ENCODE measurements around the gene SLC34A3.

Gene SLC34A3

DNA sequence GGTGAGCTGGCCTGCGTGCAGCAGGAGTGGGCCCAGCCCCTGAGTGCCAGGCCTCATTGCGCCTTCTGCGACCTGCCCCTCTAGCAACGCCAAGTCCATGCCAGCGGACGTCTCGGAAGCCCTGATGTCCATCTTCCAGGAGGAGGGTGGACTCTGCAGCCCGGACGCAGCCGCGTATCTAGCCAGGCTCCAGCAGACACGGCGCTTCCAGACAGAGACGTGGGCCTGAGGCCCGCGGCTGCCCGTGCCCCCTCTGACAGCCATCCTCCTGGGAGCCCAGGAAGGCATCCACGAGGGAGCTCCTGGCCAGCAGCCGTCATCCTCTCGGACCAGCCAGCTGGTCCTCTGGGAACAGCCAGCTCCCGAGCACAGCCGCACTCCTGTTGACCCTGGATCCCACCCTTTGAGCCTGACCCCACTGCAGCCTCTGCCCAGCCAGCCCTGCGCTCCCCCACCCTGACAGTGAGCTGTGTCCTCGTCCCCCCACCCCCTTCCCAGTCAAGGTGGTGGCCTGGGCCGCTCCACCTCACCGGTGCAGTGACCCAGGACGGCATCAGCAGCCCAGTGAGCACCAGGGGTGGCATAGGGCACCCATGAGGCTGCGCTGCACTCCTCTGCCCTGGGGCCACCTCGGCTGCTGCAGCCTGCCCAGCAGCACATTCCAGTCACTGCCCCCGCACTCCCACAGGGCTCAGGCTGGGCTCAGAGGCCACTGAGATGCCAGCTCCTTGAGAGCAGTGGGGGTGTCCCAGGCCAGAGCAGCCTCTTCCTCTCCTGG is 14.3 kb upstream of the SLC34A3 start:
- no peak for DNase-seq (ENCODE audit: extremely low spot score, insufficient read length, low read depth)
- FAIRE-seq = no peak

DNA sequence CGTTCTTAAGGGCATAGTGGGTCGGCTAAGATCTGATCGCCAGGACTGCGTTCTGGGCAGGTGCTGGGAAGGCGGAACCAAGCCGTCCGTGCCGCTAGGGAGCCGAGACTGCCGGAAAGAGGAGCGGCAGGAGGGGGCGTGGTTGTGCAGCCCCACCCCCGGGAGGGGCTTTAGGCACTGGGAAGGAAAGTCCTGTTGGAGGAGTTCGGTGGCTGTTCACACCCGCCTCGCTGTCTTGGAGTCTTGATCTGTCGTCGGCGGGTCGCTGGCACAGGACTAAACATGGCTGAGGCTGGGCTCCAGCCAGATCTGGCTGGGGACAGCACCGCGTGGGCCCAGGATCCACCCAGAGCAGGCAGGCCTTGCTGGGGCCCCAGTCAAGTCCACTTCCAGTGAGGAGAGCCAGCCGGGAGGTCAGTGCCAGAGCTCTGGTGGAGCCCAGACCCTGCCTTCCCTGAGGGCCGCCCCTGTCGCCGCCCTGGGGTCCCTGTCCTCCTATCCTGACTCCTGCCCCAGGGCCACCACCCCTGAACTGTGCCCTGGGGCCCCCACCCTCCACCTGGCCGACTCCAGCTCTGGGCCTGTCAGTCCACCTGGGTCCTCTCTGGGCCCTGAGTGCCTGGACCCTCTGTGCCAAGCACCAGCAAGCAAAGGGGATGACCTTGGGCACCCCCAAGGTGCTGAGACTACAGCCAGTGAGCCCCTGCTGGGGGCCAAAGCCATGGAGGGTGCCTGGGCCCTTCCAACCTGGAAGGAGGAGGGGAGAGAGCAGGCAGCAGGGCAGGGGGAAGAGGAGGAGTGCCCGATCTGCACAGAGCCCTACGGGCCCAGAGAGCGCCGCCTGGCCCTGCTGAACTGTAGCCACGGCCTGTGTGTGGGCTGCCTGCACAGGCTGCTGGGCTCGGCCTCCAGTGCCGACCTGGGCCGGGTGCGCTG is 13.2 kb upstream of the SLC34A3 start:
- no peak for DNase-seq (ENCODE audit: extremely low spot score, insufficient read length, low read depth)
- no peak for FAIRE-seq

DNA sequence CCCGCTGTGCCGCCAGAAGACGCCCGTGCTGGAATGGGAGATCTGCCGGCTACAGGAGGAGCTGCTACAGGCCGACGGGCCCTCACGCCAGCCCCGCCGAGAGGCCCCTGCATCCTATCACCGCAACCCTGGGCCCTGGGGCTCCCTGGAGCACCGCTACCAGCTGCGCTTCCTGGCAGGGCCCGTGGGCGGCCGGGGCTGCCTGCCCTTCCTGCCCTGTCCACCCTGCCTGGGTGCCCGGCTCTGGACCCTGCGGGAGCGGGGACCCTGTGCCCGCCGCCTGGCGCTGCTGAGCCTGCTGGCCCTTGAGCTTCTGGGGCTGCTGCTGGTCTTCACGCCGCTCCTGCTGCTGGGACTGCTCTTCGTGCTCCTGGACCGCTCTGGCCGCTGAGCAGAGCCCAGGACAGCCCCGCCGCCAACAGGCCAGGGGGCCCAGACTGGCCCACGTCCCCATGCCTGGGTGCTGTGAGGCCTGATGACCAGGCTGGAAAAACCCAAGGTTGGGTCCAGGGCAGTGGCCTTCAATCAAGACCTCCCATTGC is 12.4 kb upstream of the SLC34A3 start:
- no peak for DNase-seq (ENCODE audit: extremely low spot score, insufficient read length, low read depth)
- no peak for FAIRE-seq

DNA sequence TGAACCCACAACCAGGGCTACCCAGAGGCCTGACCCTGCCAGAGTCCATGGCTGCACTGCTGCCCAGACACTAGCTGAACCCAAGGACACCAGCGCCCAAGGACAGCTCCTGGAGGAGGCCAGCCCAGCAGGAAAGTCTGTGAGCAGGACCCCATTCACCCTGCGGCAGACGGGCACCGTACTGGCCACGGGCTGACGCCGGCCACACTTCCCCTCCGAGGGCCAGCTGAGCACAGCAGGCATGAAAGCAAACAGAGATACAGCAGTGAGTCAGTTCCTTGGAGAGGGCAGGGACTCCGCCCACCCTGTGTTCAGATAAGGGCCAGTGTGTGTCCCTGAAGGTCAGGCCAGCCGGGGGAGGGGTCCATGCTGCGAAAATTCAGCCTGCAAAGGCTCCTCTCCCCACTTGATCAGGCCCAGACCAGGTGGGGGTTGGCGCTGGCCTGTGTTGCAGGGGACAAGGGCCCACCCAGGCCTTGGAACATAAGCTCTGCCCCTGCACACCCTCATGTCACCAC is 11.9 kb upstream of the SLC34A3 start:
- DNase-seq (ENCODE audit: extremely low spot score, insufficient read length, low read depth) (no peak), FAIRE-seq (no peak)

DNA sequence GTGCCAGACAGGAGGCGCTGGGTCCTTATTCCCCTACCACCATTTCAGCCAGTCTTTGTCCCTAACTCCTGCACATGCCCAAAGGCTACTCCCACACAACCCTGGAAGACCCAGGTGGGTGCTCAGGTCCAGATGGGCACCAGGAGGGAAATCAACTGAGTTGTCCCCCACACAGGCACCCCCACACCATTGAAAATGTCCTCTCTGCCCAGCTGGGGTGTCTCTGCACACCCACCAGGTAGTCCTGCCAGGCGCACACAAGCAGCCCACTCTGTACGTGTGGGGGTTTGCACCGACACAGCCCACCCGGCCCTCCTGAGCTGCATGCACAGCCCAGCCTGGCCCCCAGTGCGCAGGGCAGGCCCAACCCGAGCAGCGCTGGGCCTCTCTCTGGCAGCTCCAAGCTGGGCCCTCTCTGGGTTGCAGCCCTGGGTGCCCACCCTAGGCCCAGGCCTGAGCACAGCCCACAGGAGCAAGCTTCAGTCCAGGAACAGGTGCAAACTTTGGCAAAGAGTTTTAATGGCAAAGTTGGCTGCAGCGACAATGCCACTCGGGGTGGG is 10.9 kb upstream of the SLC34A3 start:
- DNase-seq (ENCODE audit: extremely low spot score, insufficient read length, low read depth) (no peak), FAIRE-seq (no peak)

DNA sequence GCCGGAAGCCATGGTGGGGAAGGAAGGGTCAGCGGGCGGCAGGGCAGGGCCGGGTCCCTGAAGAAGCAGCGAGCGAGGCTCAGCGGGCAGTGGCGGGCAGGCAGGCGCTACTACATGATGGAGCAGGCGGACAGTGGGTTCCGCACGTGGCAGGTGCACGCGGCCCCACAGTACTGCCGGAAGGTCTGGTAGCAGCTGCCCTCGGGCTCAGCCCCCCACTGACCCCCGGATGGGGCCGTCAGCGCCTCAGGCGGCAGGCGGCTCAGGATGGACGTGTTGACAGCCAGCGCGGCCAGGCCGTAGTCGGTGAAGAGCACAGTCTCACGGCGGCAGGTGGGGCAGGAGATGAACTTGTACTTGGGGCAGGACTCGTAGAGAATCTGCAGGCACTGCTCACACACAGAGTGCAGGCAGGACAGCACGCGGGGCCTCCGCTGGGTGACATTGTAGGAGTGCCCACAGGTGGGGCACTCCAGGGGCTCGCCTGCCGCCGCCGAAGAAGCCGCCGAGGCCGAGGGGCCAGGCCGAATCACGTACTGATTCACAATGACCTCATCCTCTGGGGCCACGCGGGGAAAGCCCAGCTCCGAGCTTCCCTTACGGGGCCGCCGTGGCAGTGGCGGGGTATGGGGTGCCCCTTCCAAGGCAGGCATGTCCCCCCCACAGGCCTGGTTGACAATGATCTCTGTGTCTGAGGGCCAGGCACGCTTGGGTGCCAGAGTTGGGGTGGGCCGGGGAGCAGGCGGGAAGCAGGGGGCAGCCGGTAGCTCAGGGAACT is 10.2 kb upstream of the SLC34A3 start:
- FAIRE-seq = no peak
- no peak for DNase-seq (ENCODE audit: extremely low spot score, insufficient read length, low read depth)

DNA sequence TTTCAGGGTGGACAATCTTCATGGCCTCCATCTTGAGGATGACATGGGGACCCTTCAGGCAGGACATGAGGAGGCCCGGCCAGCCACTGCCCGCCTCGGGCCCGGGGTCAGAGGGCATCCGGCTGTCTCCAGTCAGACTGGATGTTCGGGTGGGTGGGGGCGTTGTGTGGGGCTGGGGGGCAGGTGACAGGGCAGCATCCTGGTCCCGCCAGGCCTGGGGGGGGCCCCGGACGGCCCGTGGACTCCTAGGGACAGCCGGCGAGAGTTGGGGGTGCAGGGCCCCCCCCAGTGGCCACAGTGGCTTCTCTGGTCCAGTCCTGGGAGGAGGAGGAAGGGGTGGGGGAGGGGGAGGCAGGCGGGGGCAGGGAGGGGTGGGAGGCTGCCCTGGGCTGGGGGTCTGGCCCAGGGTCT is 9.6 kb upstream of the SLC34A3 start:
- no peak for DNase-seq (ENCODE audit: extremely low spot score, insufficient read length, low read depth)
- no peak for FAIRE-seq

DNA sequence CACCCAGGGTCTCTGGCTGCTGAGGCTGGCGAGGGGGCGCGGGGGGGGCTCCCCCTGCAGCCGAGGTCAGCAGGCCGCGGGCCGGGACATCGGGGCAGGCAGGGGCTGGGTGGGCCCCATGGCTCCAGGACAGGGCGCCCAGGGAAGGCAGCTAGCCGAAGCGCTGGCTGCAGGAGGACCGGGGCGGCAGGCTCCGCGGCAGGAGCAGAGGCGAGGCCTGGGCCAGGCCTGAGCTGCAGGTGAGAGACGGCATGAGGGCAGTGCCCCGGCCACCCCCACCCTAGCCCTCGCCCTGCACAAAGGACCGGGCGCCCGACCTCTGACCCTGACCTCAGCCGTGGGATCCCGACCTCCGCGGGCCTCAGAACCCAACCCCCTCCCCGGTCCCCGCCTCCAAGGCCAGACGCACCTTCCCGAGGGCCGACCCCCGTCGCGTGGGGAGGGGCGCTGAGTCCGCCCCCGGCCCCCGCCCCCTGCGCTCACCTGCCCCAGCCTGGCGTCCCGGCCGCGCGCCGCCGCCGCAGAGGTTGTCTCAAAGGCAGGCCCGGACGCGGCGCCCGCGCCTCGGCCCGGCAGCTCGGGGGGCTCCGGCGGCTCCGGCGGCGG is 9.1 kb upstream of the SLC34A3 start:
- DNase-seq (ENCODE audit: extremely low spot score, insufficient read length, low read depth) (no peak), FAIRE-seq (no peak)

DNA sequence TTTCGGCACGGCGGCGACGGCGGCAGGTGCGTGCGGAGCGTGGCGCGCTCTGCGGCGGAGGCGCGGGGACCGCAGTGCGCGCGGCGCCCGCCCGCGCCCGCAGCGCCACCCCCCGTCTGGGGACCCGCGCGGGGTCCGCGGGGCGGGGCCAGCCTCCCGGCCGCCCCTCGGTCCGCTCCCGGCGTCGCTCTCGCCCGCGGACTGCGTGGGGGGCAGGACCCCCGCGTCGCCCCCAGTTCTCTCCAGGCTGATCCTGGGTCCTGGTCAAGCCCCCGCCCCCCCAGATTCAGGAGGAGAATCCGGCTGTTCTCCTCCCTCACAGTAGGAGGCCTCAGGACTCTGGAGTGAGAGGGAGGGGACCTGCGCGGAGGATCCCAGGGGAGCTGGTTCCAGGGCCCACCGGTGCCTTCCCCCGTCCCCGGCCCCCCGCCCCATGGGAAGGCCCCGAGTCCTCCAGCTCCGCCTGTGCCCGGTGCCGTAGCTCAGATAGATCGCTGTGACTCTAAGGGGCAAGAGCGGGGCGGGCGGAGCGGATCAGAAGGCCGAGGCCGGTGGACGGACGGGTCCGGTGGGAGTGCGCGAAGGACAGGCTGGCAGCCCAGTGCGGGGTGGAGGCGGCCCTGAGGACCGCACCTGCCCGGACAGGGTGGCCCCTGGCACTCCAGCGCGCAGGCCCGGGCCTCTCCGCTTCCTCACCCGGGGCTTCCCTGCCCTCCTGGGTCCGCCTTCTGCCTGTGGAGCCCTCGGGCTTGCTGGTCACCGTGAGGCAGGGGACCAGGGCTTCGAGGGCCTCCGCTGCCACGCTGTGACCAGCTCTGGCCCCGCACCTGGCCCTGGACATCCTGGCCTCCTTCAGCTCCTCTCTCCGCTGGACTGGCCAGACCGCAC is 8.3 kb upstream of the SLC34A3 start, which contains the start of gene RNF208:
Gene RNF208, minus strand, starts transcription at position 51 of the 888 bp plus-strand sequence. CDS start 1,028 bp downstream, outside the sequence.
- FAIRE-seq (no peak), DNase-seq (ENCODE audit: extremely low spot score, insufficient read length, low read depth) (no peak)

DNA sequence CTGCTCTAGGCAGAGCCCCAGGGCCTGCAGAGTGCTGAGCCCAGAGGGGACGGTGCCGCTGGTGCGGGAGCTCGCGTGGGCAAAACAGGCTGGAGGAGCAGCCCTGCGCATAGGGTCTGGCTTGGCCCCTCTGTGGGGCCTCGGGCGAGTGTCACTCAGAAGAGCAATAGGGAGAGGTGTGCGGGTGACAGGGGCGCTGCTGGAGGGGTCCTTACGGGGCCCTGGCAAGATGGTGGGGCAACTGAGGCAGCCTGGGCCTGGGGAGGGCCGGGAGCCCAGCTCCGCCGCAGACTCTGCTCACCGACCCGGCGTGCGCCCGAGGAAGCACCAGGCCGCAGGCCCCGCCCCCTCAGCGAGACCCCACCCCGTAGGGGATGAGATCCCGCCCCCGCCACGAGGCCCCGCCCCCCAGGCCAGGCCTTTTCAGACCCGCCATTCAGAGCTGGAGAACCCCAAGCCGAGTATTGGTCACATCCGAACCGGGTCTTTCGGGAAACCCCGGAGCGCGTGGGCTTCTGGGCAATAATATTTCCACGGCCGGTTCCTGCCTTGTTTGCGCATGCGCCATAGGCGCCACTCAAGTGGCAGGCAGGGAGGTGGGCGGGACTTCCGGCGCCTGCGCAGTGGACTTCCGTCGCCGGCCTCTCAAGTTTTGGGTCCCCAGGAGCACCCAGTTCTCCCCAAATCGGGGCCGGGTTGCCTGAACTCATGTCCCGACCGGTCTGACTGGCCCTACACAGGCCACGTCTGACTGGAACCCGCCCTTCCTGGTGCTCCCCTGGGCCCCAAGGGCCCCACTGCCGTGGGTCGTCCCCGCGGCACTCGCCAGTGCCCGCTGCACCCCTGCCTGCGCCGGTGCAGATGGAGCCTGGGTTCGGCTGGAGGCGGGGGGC is 7.4 kb upstream of the SLC34A3 start:
- DNase-seq (ENCODE audit: extremely low spot score, insufficient read length, low read depth) (peak; percentile 94), FAIRE-seq (peak; percentile 99)

DNA sequence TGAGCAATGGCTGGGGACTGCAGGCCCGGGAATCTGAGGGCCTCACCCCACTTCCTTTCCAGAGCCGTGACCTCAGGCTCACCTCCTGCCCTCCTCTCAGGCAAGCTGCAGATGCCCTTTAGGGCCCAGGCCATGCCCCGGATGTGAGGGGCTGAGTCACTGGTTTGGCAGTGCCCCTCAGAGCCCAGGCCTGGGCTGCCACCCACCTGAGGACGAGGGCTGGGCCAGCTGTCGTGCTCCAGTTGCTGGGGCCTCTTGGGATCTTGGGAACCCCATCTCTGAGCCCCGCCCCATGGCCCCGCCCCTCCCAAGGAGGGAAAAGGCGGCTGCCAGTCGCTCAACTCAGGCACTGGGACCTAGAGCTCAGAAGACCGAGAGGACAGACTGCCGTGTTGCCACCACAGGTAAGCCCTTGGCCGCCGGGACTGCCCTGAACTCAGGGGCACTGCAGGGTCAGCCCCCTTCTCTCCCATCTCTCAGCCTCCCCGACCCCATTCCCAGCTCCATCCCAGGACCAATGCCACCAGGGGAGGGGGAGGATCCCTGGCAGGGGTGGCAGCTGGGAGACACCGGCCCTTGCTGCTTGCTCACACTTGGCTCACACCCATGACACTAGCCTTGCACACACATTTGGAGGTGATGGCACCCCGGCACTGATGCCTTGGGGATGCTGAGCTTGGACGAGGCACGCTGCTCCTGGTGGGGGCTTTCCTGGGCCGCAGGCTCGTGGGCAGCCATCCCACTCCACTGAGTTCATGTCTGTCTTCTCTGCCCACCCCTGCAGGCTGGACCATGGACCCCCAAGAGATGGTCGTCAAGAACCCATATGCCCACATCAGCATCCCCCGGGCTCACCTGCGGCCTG is 5.6 kb upstream of the SLC34A3 start, which contains the start of gene CYSRT1:
Gene CYSRT1, plus strand, starts transcription at position 345 of the 865 bp plus-strand sequence. Its CDS starts 448 bp downstream, at position 793.
- FAIRE-seq (no peak), DNase-seq (ENCODE audit: extremely low spot score, insufficient read length, low read depth) (no peak)

DNA sequence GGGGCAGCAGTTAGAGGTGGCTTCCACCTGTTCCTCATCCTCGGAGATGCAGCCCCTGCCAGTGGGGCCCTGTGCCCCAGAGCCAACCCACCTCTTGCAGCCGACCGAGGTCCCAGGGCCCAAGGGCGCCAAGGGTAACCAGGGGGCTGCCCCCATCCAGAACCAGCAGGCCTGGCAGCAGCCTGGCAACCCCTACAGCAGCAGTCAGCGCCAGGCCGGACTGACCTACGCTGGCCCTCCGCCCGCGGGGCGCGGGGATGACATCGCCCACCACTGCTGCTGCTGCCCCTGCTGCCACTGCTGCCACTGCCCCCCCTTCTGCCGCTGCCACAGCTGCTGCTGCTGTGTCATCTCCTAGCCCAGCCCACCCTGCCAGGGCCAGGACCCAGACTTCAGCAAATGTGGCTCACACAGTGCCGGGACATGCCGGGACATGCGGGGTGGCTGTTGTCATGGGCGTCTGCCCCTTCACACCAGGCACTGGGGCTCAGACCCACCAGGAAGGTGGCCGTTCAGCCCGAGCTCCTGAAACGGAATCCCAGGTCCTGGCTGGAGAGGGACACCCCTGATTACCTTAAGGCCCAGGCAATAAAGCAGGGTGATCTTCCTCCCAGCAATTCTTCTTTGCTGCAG is 4.9 kb upstream of the SLC34A3 start:
- DNase-seq (ENCODE audit: extremely low spot score, insufficient read length, low read depth) (no peak), FAIRE-seq (no peak)

DNA sequence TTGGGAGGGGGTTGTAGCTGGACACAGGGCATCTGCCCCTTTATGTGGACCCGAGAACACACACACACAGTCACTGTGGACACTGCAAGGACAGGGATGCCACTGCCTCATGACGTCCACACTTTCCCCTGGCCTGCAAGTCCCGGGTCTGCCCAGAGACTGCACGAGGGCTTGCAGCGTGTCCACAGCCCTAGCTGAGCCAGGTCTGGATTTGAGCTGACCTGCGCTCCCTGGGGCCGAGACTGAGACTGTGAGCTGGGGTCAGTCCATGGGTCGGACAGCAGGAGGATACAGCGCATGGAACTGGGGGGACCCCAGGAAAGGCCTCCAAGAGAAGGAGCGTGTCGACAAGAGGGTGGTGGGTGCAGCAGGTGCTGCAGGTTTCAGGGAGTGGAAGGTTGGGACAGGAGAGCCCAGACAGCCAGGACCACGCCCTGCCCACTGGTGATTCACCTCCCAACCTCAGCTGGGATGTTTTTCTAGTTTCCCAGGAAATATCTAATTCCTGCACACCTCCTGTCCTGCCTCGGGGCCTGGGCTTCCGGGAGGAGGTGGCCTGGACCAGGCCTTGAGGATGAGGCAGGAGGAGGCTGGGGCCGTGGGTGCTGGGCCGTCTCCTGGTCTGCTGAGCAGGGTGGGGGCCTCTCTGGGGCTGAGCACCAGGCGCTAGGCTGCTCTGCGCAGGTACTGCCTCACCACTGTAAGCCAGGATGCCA is 4.2 kb upstream of the SLC34A3 start:
- FAIRE-seq = no peak
- no peak for DNase-seq (ENCODE audit: extremely low spot score, insufficient read length, low read depth)

DNA sequence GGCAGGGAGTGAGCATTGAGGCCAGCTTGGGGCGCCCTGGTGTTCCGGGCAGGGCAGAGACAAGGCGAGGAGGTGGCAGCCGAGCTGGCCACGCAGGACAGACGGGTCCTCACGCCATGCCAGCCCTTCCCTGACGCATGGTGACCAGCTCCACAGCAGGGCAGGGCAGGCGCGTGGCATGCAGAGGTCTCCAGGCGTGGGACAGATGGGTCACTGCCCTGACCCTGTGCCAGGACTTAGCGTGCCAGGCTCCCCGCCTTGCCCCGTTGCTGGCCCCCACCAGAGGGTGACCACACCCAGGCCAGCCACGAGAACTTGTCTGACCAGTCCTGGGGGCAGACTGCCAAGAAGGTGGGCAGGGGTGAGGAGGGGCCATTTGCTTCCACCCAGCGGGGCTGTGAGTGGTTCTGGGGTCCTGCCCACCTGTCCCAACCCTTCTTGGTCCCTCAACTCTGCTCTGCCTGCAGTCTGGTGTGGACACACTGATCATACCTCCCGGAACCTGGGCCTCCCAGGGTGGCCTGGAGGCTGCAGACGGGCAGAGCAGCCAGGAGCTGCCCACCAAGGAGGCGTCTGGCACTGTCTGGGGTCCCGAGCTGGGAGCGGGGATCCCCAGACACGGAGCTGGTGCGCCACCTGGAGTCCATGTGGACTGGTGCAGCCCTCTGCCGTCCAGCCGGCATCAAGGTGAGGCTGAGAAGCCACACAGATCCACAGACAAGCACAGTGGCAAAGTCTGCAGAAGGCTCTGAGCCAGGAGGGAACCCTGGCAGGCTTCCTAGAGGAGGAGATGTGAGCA is 3.4 kb upstream of the SLC34A3 start, which contains the start of gene RNF224:
Gene RNF224, plus strand, starts transcription at position 449 of the 799 bp plus-strand sequence. CDS start 834 bp downstream, outside the sequence.
- FAIRE-seq = peak; percentile 84
- DNase-seq (ENCODE audit: extremely low spot score, insufficient read length, low read depth) = peak; percentile 59
